ENCODE data around the gene PNLIPRP1.

DNA sequence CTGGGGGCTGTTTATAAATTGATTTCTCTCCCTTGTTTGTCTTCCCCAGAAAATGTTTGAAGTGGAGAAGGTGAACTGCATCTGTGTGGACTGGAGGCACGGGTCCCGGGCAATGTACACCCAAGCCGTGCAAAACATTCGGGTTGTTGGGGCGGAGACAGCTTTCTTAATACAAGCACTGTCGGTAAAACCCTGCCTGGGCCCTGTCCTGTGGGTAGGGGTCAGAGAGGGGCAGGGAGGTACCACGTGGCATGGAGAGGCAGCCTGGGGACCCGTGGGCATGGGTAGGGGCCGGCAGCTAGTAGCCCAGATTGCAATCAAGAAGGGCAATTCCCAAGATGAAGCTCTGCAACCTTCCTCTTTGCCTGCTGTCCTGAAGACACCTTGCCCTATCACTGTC, 36.1 kb downstream of the PNLIPRP1 start:
- TF ChIP-seq, protein P1, sequence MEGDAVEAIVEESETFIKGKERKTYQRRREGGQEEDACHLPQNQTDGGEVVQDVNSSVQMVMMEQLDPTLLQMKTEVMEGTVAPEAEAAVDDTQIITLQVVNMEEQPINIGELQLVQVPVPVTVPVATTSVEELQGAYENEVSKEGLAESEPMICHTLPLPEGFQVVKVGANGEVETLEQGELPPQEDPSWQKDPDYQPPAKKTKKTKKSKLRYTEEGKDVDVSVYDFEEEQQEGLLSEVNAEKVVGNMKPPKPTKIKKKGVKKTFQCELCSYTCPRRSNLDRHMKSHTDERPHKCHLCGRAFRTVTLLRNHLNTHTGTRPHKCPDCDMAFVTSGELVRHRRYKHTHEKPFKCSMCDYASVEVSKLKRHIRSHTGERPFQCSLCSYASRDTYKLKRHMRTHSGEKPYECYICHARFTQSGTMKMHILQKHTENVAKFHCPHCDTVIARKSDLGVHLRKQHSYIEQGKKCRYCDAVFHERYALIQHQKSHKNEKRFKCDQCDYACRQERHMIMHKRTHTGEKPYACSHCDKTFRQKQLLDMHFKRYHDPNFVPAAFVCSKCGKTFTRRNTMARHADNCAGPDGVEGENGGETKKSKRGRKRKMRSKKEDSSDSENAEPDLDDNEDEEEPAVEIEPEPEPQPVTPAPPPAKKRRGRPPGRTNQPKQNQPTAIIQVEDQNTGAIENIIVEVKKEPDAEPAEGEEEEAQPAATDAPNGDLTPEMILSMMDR (IDR thresholded peaks at IDR 0.05): no peak
- TF ChIP-seq POLR2A (IDR thresholded peaks at IDR 0.05) (no peak), EP300 (IDR thresholded peaks at IDR 0.05) (no peak)
